Measurements from ENCODE around the gene LRRC57. TPM values are rescaled to one million over a fixed set of nuclear protein-coding genes. Genes with fewer than 3 reads are reported as not detected.

LRRC57 gene
- polyA plus RNA-seq, 3 donors = 7.8 to 17.4 (median 11.2) TPM

DNA sequence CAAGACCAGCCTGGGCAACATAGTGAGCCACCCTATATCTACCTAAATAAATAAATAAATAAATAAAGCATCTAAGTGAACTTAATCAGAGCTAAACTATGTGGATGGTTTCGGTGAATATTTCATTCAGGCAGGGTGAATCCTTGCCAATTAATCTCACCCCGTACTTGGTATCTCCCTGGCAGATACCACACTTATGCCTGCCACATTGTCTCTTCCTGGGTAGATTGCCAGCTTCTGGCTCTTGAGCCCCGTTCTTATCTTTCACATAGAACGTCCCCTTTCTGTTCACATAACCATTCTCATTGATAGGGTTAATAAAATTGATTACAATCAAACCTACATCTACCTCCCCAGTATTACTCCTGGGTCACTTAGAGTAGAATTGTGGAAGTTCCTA is 46.1 kb downstream of the LRRC57 start:
- Histone ChIP-seq H3K4me1 (ENCODE audit: control insufficient read depth in 1 of 2, insufficient read depth in 2 of 2, low read length in 2 of 2) (peaks cover 46 to 60% of the 10 kb centered on the region in 2 donors), H3K9me3 (replicated peaks in 1 of 2; ENCODE audit: control insufficient read depth in 1 of 2, insufficient read depth in 1 of 2, low read length in 2 of 2) (no peaks in the 10 kb centered on the region), H3K4me2 (replicated peaks; ENCODE audit: extremely low read depth, low read length, poor library complexity, severe bottlenecking) (no peak overlapping the region), H2AFZ (ENCODE audit: insufficient read depth, low read depth, low read length, poor library complexity, severe bottlenecking) (no peak overlapping the region), H3K79me2 (ENCODE audit: insufficient read depth, low read length) (peaks cover 97% of the 10 kb centered on the region), H4K20me1 (ENCODE audit: insufficient read depth, low read length) (peaks cover 64% of the 10 kb centered on the region), H3K36me3 (replicated peaks in 1 of 2; ENCODE audit: control insufficient read depth in 1 of 2, insufficient read depth in 2 of 2, low read length in 2 of 2) (peaks cover 8 to 24% of the 10 kb centered on the region in 2 donors), H3K4me3 (replicated peaks in 1 of 3; ENCODE audit: low read depth in 2 of 3, low read length in 3 of 3) (no peak overlapping the region), H3K9ac (ENCODE audit: insufficient read depth, low read length, poor library complexity, severe bottlenecking) (peak overlapping the region; percentile 33), H3K27me3 (ENCODE audit: control insufficient read depth in 2 of 2, insufficient read depth in 2 of 2, low read length in 2 of 2) (no peaks in the 10 kb centered on the region), H3K27ac (ENCODE audit: low read depth in 1 of 2, low read length in 2 of 2) (peak overlapping the region; percentile 28 to 80)
- Mint-ChIP-seq H3K4me3 (no peak overlapping the region), H3K27me3 (ENCODE audit: low read depth in 3 of 3) (peaks cover 0 to 1% (median 0%) of the 10 kb centered on the region in 3 donors), H3K4me1 (peaks cover 53% of the 10 kb centered on the region), H3K36me3 (peaks cover 16 to 35% of the 10 kb centered on the region in 2 donors), H3K9me3 (no peaks in the 10 kb centered on the region), H3K27ac (peak overlapping the region; percentile 75 to 91 (median 86))
- WGBS (ENCODE audit: insufficient coverage) = no CpG with 5 or more reads among the region's 4 CpGs
- no peak for DNase-seq
- intact Hi-C loops (cut with micrococcal nuclease) = no loop called here
- TF ChIP-seq, protein P1, sequence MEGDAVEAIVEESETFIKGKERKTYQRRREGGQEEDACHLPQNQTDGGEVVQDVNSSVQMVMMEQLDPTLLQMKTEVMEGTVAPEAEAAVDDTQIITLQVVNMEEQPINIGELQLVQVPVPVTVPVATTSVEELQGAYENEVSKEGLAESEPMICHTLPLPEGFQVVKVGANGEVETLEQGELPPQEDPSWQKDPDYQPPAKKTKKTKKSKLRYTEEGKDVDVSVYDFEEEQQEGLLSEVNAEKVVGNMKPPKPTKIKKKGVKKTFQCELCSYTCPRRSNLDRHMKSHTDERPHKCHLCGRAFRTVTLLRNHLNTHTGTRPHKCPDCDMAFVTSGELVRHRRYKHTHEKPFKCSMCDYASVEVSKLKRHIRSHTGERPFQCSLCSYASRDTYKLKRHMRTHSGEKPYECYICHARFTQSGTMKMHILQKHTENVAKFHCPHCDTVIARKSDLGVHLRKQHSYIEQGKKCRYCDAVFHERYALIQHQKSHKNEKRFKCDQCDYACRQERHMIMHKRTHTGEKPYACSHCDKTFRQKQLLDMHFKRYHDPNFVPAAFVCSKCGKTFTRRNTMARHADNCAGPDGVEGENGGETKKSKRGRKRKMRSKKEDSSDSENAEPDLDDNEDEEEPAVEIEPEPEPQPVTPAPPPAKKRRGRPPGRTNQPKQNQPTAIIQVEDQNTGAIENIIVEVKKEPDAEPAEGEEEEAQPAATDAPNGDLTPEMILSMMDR (IDR thresholded peaks at IDR 0.05) = no peak

DNA sequence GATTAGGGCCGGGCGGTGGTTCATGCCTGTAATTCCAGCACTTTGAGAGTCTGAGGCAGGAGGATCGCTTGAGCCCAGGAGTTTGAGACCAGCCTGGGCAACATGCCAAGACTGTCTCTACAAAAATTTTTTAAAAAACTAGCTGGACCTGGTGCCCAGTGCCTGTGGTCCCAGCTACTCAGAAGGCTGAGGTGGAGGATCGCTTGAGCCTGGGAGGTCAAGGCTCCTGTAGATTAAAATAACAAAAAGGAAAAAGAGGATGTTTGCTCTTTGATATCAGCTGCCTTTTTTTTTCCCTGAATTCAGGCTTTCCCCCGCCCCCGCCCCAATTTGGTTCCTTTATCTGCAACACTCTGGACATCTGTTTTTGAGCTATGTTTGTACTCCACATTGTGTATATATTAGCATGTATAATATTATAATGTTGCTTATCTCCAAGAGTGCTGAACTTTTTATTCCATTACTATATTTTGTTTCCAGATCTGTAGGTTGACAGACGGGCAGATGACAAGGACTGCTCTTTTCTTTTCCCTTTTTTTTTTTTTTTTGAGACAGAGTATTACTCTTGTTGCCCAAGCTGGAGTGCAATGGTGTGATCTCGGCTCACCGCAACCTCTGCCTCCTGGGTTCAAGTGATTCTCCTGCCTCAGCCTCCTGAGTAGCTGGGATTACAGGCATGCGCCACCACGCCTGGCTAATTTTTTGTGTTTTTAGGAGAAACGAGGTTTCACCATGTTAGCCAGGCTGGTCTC is 48.6 kb downstream of the LRRC57 start:
- 61% methylated on average over 4 of the region's 12 CpGs for WGBS (ENCODE audit: insufficient coverage)
- H3K4me3 ChIP-seq (replicated peaks in 1 of 3; ENCODE audit: low read depth in 2 of 3, low read length in 3 of 3) = no peak overlapping the region
- no peaks in the 10 kb centered on the region for H3K9me3 ChIP-seq (replicated peaks in 1 of 2; ENCODE audit: control insufficient read depth in 1 of 2, insufficient read depth in 1 of 2, low read length in 2 of 2)
- H3K4me1 ChIP-seq (ENCODE audit: control insufficient read depth in 1 of 2, insufficient read depth in 2 of 2, low read length in 2 of 2) = peaks cover 64 to 79% of the 10 kb centered on the region in 2 donors
- Mint-ChIP-seq H3K9me3 (no peaks in the 10 kb centered on the region), H3K27ac (peak overlapping the region; percentile 71 to 89 (median 86)), H3K4me1 (peaks cover 63% of the 10 kb centered on the region), H3K36me3 (peaks cover 8 to 23% of the 10 kb centered on the region in 2 donors), H3K27me3 (ENCODE audit: low read depth in 3 of 3) (peaks cover 0 to 1% (median 0%) of the 10 kb centered on the region in 3 donors), H3K4me3 (peak overlapping the region in 1 of 2 donors; percentile 35)
- peaks cover 92% of the 10 kb centered on the region for H3K79me2 ChIP-seq (ENCODE audit: insufficient read depth, low read length)
- H3K9ac ChIP-seq (ENCODE audit: insufficient read depth, low read length, poor library complexity, severe bottlenecking) = no peak overlapping the region
- peak overlapping the region; percentile 30 for H3K4me2 ChIP-seq (replicated peaks; ENCODE audit: extremely low read depth, low read length, poor library complexity, severe bottlenecking)
- H3K27ac ChIP-seq (ENCODE audit: low read depth in 1 of 2, low read length in 2 of 2) = peak overlapping the region; percentile 48 to 65
- no peak for DNase-seq
- no peak overlapping the region for H2AFZ ChIP-seq (ENCODE audit: insufficient read depth, low read depth, low read length, poor library complexity, severe bottlenecking)
- H3K27me3 ChIP-seq (ENCODE audit: control insufficient read depth in 2 of 2, insufficient read depth in 2 of 2, low read length in 2 of 2) = no peaks in the 10 kb centered on the region
- intact Hi-C loops (cut with micrococcal nuclease) = loop anchor here in 1 of 2 donors (10.0 kb wide), 1 partner anchor 425 kb away; the partner anchor contains the start of gene TTBK2
- TF ChIP-seq, protein P1 (IDR thresholded peaks at IDR 0.05) = no peak
- peaks cover 52% of the 10 kb centered on the region for H4K20me1 ChIP-seq (ENCODE audit: insufficient read depth, low read length)
- H3K36me3 ChIP-seq (replicated peaks in 1 of 2; ENCODE audit: control insufficient read depth in 1 of 2, insufficient read depth in 2 of 2, low read length in 2 of 2) = peaks cover 2 to 8% of the 10 kb centered on the region in 2 donors
